Measurements from ENCODE around the gene ERLEC1. TPM values are rescaled to one million over a fixed set of nuclear protein-coding genes. Genes with fewer than 3 reads are reported as not detected.

ERLEC1 gene
- total RNA-seq, 1 donor, result 72.1 TPM

- DNase-seq (ENCODE audit: low read depth), result peak; percentile 76
- TF ChIP-seq CTCF (IDR thresholded peaks at IDR 0.05; ENCODE audit: insufficient read depth, low read length), result peak; percentile 59
- peak within 1 kb of the TSS; percentile 85 for H3K4me3 ChIP-seq (ENCODE audit: low read depth, low read length)
Measured at GRCh38 chr2:53767405-53768241, 19.2 kb upstream of the ERLEC1 start, which contains the start of gene CHAC2. TSS of gene CHAC2 (plus strand) at chr2:53767804. CDS start at chr2:53767887, 83 bp downstream.

GRCh38 chr2:53768242-53768542, 18.7 kb upstream of the ERLEC1 start:
- peak overlapping the region; percentile 85 for H3K4me3 ChIP-seq (ENCODE audit: low read depth, low read length)
- no peak for DNase-seq (ENCODE audit: low read depth)
- TF ChIP-seq CTCF (IDR thresholded peaks at IDR 0.05; ENCODE audit: insufficient read depth, low read length), result no peak

GRCh38 chr2:53769318-53769945, 17.4 kb upstream of the ERLEC1 start:
- DNase-seq (ENCODE audit: low read depth), result no peak

GRCh38 chr2:53770264-53770663, 16.6 kb upstream of the ERLEC1 start:
- DNase-seq (ENCODE audit: low read depth), result no peak
- H3K4me3 ChIP-seq (ENCODE audit: low read depth, low read length), result no peak overlapping the region
- no peak for TF ChIP-seq CTCF (IDR thresholded peaks at IDR 0.05; ENCODE audit: insufficient read depth, low read length)

More at GRCh38 chr2:53769318-53769945, 17.4 kb upstream of the ERLEC1 start:
- no peak overlapping the region for H3K4me3 ChIP-seq (ENCODE audit: low read depth, low read length)
- TF ChIP-seq CTCF (IDR thresholded peaks at IDR 0.05; ENCODE audit: insufficient read depth, low read length), result no peak

- TF ChIP-seq CTCF (IDR thresholded peaks at IDR 0.05; ENCODE audit: insufficient read depth, low read length), result no peak
- DNase-seq (ENCODE audit: low read depth), result no peak
Measured at GRCh38 chr2:53777134-53777533, 9.7 kb upstream of the ERLEC1 start.

GRCh38 chr2:53778536-53779162, 8.2 kb upstream of the ERLEC1 start:
- no peak for DNase-seq (ENCODE audit: low read depth)
- H3K4me3 ChIP-seq (ENCODE audit: low read depth, low read length), result no peak overlapping the region
- no peak for TF ChIP-seq CTCF (IDR thresholded peaks at IDR 0.05; ENCODE audit: insufficient read depth, low read length)

More at GRCh38 chr2:53777134-53777533, 9.7 kb upstream of the ERLEC1 start:
- no peak overlapping the region for H3K4me3 ChIP-seq (ENCODE audit: low read depth, low read length)

Data from fibroblast of the aortic adventitia (primary cell).